DMS114 treated with DMSO at 0.1 percent for 48 hours (cell line): ENCODE results near the gene DENND1A.
"Not testable (repeated sequence)": the region's sequence is repeated elsewhere in the genome, so short reads cannot be mapped to it uniquely, and the experiment has no call there.

Experiments used
- DNase-seq: peaks from one replicate; lab custom pipeline; 2025; ENCODE audit not compliant: unreplicated experiment; lab: John Stamatoyannopoulos, UW

The DENND1A gene

DNA sequence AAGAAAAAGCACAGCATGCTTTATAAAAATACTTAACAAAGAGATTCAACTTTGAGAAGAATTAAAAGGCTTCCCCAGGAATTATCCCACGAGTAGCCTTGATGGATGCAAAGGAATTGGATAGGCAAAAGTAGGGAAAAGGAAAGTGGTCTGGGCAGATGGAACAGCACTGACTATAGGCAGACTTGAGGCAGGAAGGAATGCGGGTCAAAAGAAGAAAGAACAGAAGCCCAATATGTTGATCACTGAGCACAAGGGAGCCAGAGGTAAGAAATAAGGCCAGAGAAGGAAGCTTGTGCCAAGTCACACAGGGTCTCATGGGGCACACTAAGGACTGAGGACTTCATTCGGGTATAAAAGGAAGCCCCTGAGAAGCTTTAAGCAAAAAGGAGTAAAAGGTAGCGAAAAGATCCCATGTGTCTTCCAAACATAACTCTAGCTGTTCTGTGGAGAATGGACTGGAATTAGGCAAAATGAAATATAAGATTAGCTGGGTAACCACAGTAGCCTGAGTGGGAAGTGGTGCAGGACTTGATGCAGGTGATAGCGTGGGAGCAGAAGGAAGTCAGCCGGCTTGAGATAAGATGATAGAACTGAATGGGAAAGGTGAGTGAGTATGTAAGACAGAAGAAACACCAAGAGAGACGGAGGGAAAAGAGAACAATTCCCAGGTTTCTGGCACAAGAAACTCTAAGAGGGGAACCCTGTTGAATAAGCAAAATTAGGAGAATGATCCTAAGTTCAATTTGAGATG, 106.6 kb downstream of the DENND1A start:
- DNase-seq: no peak

DNA sequence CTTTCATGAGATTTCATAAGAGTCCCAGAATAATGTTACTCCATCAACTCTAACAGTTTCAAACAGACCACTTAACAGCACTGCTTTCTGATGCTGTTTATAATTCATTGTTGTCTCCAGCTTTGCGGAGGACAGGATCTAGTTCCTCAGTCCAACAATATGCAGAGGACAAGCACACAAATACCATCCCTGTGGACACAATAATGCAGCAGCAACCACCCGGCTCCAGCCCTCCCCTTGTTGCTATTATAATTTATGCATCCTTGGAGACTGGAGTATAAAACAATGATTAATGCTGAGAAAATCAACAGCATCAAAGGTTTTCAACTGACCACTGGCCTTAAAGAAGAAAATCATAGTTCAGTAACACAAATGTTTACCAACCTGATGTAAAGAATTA, 108.3 kb downstream of the DENND1A start:
- DNase-seq: no peak

GRCh38 chr9:123820139-123820538, 109.8 kb downstream of the DENND1A start:
- no peak for DNase-seq

DNA sequence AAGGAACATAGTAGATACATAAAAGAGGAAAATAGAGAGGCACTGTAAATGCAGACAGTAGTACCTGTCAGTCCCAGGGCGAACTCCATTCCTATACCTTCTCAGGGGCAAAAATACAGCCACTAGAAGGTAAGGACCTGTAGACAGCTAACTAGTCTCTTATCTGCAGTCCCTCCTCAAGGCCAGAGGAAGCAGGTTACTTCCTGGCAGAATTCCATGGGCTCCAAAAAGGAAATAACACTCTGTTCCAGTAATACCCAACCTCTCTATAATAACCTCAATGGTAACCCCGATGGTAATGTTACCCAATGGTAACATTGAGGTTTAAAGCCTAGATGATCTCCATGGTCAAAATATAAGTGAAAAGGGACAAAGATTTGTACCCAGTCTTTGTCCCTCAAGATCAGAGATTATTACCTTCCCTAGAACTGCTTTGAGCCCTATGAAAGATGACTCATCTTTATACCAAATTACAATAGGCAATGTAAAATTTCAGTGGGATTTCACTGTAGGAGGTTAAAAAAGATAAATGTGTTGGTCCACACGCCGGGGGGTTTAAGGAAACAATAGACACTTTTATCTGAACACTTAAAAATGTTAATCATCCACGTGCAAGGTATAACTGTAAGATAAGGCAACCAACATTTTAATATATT, 113.0 kb downstream of the DENND1A start:
- no peak for DNase-seq

DNA sequence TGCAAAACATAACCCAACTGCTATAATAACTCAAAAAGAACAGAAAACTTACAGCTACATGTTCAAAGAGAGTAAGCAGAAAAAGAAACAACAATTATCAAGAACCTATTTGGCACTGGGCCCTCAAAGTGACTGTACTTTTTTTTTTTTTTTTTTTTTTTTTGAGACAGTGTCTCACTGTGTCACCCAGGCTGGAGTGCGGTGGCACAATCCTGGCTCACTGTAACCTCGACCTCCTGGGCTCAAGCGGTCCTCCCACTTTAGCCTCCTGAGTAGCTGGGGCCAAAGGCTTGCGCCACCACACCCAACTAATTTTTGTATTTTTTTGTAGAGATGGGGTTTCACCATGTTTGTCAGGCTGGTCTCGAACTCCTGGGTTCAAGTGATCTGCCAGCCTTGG, 114.1 kb downstream of the DENND1A start:
- not testable (repeated sequence) for DNase-seq

DNA sequence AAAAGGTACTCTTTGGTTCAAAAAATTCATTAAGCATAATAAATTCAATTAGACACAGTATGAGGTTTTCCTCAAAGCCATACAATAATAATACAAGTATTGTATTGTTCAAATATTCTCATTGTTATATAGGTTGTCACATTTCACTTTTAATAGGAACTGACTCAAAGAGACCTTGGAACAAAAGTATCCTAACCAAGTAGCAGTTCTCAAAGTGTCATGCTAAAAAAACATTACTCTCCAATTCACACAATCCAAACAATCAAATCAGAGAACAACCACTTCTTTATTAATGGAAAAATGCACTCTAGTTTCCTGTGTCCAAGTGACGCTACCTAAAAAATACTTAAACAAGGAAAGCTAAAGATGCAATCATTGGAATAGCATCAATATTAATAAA, 115.4 kb downstream of the DENND1A start:
- no peak for DNase-seq

DNA sequence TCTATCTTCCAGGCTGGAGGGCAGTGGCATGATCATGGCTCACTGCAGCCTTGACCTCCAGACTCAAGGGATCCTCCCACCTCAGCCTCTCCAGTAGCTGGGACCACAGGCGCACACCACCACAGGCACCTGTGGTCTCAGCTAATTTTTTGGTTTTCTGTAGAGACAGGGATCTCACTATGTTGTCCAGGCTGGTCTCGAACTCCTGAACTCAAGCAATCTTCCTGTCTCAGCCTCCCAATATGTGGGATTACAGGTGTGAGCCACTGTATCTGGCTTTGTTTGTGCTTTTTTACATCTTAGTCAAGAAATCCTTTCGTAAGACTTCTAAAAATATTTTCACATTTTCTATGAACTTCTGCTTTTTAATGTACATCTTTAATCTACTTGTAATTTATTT, 116.9 kb downstream of the DENND1A start:
- DNase-seq: no peak

DNA sequence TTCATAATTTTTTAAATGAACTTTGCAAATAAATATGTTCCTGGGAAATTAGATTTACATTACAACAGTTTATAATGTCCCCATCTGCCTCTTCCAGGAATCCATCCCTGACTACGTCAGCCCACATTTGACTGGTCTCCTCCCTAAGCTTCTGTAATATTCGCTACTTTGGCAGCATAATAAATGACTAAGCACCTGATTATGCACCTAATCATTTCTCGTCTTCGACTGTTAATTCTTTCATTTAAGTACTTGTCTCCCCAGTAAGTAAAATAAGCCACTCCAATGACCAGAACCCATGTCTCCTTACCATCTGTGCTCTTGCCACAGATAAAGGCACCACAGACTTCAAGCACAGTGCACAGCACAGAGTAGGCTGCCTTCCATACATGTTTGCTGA, 122.7 kb downstream of the DENND1A start:
- DNase-seq: no peak

DNA sequence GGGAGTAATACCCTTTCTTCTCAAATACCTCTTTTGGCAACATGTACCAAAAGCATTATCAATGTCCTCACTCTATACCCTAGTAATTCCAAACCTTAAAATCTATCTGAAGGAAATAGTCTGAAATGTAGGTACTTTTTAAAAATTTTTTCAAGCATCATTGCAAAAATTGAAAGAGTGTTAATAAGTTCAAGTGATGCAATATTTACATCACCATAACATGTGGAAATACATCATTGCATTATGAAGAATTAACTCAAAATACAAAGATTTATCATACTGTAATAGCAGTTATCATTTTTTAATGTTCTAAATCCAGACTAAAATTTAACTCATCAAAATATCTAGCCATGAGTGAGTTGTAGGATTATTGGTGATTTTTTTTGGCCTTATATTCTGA, 123.1 kb downstream of the DENND1A start:
- DNase-seq: no peak

DNA sequence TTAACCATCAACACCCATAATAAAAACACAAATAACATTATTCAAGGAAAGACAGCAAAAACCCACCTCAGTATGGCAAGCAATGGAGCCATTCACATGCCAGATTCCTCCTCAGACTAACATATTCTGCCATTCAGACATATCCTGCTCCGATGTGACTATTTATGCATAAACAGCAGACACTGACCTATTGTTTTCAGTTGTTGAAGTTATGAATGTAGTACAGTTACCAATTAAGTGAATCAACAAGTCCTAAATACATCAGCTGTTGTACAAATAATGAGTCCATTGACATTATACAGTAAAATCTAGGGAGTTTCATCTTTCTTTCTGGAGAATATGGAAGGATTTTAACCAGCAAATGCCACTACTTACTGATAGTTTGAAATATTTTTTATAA, 131.7 kb downstream of the DENND1A start:
- DNase-seq: no peak

GRCh38 chr9:123796618-123797484, 133.1 kb downstream of the DENND1A start:
- DNase-seq: no peak

DNA sequence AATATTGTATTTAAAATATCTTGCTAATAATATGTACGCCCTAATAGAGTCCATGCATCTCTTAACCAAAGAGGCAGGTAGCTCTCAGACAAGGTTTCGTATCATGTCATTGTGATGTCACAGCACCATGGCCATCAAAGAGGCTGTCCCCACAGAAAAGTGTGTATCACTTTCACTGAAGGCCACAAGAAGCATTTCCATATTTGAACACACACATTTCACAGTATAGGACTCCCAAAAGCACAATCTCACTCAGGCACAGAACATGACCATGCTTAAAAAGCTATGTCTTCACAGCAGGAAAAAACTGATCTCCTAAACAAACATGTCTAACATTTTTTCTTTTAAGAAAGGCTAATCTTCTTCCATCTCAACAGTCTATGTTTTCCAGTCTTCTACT, 133.8 kb downstream of the DENND1A start:
- DNase-seq: no peak

DNA sequence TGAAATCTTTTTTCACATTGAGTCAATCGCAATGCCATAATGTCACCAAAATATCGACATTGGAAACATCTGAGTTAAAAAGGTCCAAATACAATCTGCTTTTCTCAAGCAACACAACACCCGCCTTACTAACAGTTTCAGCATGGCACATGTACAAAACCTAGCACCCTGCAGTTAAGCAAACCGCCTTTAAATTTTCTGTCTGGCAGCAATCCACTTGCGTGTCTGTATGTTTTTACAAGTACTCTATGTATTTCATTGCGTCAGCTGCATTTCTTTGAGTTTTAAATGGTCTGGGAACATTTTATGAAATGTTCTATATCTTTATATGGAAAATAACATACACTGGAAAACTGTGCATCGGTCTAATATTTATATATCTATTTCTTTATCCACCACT, 134.6 kb downstream of the DENND1A start:
- DNase-seq: no peak

- DNase-seq: no peak
These were observed 137.4 kb downstream of the DENND1A start for GRCh38 chr9:123792501-123792900.

- no peak for DNase-seq
These were observed 140.2 kb downstream of the DENND1A start for GRCh38 chr9:123789554-123790292.

DNA sequence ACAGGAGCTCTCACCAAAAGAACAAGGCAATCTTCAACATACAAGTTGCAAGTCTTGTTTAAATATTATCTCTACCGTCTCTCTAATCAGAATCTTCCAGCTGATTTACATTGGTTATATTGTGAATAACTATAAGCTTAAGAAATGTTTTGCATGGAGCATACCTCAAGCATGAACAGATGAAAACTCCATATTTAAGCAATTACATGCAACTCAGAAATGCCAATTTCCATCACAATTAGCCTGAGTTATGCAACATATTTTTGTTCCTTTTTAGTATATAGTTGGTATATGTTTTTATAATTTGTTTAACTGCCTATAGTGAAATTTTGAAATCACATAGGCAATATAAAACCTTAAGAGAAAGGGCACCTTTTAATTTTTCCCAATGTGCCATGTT, 142.5 kb downstream of the DENND1A start:
- DNase-seq: no peak

DNA sequence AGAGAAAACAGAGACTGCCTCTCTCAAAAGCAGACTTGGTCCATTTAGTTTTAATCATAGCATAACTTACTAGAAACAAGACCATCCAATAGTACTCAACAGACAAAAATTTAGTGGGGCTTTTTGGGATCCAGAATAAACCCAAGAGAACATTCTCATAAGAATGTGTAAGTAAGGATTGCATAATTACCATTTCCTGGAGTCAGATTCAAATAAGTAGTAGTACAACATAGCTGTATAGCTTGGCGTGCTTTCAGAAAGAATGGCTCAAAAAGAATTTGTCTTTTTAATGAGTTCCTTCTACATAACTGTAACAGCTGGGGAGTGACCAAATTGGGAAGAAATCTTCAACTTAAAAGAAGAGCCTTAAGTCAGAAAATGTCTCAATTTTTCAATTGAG, 145.4 kb downstream of the DENND1A start:
- no peak for DNase-seq

GRCh38 chr9:123778232-123778902, 151.6 kb downstream of the DENND1A start:
- DNase-seq: no peak

DNA sequence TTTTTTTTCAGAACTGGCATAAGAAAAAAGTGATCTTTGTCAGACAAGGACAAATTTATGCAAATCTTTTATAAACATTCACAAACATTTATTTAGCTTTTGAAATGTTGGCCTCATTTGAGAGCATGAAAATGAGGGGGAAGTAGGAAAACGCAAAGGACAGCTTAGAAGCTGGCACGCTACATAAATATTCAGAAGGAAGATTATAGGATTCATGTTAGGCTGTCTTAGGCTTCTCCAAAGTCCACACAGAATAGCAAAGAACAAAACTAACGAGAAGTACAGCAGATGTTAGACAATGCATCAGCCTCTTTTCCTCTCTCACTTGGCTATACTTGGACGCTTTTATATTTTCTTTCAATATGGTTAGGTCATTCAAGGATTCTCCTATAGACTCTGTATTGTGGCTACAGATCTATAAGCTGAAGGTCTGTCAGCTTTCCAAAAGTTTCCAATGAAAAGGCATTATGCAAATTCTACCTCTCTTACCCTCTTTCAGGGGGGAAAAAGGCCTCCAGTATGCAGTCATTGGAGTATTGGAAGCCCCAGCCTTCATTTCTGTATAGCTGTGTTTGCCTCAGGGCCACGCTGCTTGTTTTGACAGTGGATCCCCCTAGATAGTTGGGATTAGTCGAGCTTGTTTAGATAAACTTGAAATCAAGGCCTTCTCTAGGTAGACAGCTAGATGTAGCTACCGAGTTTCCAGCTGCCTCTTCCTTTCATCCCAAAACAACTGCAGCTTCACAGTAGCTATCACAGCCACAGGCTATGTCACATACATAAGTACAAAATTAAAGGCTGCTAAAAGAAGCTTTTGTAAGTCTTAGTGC, 153.0 kb downstream of the DENND1A start:
- DNase-seq: no peak
